ENCODE results near the gene PCNX2.
"Not testable (repeated sequence)": the region's sequence is repeated elsewhere in the genome, so short reads cannot be mapped to it uniquely, and the experiment has no call there.

The PCNX2 gene

DNA sequence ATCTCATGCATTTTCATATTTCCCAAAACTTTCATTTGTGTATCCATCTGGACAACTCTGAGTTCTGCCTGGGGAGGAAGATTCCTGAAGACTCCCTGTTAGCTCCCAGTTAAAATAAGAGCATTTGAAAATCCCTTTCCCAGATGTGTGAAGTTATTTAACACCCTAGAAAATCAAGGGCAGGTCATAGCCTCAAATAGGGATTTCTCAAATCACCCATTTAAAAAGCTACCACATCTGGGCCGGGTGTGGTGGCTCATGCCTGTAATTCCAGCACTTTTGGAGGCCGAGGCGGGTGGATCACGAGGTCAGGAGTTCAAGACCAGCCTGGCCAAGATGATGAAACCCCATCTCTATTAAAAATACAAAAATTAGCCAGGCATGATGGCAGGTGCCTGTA lies 214.7 kb downstream of the PCNX2 start:
- in situ Hi-C loops (cut with MboI; ENCODE audit: low sequenced_read_pairs) = not testable (repeated sequence)

DNA sequence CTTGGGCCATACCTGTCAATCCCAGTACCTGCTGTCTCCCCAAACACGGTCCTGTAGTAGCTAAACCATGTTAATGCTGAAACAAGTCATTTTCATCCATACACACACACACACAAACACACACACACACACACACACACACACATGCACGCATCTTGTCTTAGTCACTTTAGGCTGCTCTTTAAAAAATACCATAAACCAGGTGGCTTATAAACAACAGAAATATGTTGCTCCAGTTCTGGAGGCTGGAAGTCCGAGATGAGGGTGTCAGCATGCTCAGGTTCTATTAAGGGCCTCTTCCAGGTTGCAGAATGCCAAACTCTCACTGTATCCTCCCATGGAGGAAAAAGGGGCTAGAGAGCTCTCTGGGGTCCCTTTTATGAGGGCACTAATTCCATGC lies 215.2 kb downstream of the PCNX2 start:
- in situ Hi-C loops (cut with MboI; ENCODE audit: low sequenced_read_pairs) = no loop called here

DNA sequence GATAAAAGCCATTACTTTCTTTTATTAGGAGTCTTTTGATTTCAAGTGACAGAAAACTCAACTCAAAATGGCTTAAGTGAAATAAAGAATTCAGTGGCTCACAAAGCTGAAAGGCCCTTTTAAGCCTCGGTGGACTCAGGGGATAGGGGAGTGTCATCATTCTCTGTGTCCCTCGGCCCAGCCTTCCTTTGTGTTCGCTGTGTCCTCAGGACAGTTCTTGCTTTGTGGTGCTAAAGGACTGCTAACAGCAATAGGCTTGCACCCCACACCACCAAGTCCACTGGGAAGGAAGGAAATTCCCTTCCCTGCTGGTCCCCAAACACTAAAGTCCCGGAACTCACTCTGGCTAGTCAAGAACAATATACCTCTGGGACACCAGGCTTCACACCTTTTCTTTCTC lies 216.0 kb downstream of the PCNX2 start:
- in situ Hi-C loops (cut with MboI; ENCODE audit: low sequenced_read_pairs) = no loop called here

DNA sequence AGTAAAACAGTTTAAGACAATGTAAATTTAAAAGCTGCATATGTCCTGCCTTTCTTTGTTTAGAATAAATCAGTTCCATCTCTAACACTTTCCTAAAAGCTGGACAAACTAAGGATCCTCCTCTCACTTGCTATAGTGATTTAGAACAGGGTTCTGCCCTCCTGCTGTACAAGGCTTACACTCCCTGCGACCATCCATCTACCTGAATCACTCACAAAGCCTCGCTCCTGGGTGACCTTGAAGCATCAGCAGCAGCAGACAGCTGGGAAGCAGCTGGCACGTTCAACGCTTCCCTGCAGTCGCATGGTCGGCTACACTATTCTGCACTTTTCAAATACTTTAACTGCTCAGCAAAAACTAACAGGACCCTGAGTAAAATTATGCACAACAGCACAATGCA lies 217.1 kb downstream of the PCNX2 start:
- in situ Hi-C loops (cut with MboI; ENCODE audit: low sequenced_read_pairs) = no loop called here

DNA sequence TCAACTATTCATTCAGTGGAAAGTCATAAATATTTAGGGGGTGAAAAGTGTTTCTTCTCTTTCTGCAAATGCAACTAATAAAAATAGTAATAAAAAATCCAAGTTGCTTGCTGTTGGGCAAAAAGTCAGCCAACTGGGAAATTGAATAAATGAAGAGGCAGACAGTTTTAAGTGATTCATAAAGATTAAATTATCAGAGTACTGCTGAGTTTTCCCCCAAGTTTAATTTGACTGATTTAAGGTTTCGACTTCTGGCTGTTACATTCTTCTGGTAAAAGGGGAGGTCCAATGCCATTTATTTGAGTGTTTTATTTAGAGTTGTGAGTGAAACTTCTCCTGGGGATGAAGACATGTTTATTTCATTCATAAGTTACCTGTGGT lies 219.6 kb downstream of the PCNX2 start:
- in situ Hi-C loops (cut with MboI; ENCODE audit: low sequenced_read_pairs) = no loop called here

DNA sequence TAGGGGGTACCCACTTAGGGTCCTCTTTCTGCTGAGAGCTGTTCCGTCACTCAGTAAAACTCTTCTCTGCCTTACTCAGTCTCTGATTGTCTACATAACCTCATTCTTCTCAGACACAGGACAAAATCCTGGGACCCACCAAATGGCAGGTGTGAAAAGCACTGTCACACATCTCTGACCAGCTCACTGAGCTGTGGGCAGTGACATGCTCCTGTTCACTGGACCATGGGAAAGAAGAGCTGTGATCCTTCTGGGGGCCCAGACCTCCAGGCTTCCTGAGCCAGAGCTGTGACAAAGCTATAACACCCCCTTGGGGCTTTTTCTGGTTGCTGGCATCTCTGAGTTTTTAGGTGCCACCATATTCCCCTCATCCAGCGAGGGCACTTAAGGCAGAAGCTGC lies 229.4 kb downstream of the PCNX2 start:
- in situ Hi-C loops (cut with MboI; ENCODE audit: low sequenced_read_pairs) = no loop called here

DNA sequence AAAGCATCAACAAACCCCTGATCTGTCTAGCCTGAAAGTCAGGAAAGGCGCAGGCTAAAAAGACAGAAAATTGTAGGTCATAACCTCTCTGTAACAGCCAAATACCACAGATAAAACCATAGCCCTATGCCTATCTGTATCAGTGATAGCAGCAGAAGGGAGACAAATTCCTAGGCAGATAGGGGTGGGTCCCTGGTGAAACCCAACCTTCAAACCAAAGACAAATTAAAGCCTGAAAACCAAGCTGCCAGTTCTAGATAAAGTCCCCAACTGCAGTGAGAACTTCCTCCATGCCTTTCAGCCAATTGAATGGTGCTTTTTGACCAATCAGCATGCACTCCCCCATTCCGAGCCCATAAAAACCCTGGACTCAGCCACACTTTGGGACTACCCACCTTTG lies 229.8 kb downstream of the PCNX2 start:
- in situ Hi-C loops (cut with MboI; ENCODE audit: low sequenced_read_pairs) = no loop called here

DNA sequence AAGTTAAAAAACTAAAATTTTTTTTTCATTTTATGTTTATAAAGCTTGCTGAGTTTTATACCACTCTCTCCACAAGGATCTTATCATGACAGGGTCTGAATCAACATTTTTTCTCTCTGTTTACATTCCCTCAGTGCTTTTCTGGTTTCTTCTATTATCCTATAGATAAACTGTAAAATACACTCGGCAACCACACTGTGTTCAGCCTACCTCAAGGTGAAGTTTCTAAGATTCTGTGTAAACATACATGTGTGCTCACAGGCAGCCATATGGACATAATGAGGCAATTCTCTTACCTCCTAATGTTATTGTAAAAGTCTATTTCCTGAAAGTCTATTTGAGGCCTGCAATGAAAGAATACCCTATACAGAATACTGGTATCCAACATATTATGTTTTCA lies 230.5 kb downstream of the PCNX2 start:
- in situ Hi-C loops (cut with MboI; ENCODE audit: low sequenced_read_pairs) = no loop called here

DNA sequence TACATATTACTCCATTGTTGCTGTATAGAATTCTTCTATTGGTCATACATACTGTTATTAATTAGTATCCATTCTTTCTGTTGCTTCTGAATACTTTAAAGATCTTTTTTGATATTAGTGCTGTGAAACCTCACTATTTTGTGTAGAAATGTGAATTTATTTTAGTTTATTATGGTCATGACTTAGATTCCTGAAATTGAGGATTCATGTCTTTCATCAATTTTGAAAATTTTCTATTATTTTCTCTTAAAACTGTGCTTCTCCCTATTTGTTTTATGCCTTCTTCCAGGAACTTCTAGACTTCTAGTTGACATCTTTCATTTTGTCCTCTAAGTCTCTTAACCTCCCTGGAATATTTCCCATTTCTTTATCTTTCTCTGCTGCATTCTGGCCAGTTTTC lies 232.1 kb downstream of the PCNX2 start:
- in situ Hi-C loops (cut with MboI; ENCODE audit: low sequenced_read_pairs) = no loop called here

DNA sequence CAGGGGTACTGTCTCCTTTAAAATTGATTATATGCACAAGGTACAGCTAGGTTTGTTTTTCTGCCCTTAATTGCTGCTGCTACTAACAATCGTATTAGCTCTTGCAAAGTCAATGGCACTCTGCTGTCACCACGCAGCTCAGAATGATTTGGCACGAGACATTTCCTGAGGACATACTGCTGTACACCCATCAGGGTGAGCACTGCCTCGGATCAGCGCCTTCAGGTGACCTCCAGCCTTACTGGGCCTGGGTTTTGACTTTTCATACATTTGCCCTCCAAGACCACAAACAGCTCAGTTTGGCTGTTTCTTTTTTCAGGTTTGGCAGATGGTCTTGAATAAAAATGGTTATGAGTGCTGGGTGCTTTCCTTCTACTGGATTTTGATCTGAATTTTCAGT lies 234.3 kb downstream of the PCNX2 start:
- in situ Hi-C loops (cut with MboI; ENCODE audit: low sequenced_read_pairs) = no loop called here

DNA sequence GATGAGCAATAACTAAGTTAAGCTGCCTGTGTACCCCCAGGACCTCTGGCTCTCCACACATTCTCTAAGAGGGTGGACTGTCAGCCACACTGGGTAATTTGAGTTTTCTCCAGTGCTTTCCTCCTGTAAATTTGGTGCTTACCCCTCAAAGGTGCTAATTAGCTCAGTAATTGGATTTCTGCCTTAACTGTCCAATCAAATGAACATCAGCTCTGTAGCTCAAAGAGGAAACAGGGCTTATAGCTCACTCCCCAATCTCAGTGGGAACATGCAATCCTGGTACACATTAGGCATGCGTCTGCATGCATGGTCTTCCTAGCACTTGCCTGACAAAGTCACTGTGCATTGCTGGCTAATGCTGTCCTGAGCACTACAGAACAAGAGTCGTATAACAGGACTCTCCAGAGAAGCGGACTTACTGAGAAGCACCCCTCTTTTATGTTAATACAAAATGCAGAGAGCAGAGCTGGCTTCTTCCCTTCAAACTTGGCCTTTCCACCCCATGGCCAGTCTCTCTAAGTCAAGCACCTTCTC lies 235.0 kb downstream of the PCNX2 start:
- in situ Hi-C loops (cut with MboI; ENCODE audit: low sequenced_read_pairs) = no loop called here

DNA sequence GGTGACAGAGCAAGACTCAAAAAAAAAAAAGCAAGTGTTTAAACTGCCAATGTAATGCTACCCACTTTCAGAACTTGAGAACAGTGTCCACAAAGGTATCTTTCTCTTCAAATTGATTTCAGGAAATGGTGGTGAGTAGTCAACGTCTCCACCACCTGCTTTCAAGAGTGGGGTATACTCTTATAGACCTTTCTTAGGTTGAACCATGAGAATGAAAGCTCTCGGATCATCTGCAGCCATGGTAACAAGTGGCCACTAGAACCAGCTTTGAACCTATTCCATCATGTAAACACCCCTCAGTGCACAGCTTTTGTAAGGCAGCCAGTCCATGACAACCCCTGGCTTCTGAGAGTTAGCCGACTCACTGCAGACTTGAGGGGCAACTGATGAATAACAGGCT lies 237.7 kb downstream of the PCNX2 start:
- in situ Hi-C loops (cut with MboI; ENCODE audit: low sequenced_read_pairs) = no loop called here

DNA sequence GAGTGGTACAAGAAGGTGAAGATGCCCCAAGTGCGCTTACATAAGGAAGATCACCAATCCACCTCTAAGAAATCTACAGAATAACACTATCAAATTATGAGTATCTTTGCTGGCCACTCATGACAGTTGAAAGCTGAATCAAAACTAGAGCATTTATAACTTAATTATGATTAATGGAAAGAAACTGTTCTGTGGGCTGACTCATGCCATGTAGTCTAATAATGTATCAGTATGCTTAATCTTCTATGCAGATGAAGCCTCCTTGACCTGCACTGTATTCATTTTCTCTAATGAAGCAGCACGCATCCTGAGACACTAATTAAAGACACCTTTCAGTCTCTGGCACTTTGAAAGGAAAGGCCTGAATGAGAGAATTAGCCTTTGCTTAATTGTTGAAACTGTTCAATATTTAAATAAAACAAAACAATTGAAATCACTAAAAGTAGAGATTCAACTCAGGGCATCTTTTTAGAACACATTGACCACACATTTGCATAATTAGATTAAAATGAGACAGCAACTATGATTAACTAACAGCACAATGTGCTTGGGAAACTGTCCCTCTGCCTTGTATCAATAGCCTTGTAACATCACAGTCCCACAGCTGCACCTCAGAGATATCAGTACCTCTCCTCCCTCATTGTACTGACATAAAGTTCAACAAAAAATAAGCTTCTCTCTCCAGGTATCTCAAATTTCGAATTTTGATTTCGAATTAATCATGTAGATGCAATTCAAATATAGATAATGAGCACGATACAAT lies 239.5 kb downstream of the PCNX2 start:
- in situ Hi-C loops (cut with MboI; ENCODE audit: low sequenced_read_pairs) = no loop called here

DNA sequence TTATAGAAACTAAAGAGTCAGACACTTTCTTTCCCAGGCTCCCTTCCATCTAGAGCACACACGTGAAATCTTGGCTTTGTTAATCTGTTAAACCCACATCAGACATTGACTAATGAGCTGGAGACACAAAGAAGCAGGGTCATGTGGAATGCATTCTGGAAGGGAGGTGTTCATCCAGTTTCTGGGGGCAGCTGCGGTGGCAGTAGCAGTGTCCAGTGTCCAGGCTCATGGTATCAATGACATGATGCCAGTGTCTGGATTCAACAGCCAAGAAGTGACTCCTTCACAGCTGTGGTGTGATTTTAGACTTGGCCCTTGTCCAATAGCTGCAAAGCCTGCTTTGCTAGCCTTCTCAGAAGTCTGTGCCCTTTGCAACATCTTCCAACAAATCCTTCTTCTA lies 249.9 kb downstream of the PCNX2 start:
- in situ Hi-C loops (cut with MboI; ENCODE audit: low sequenced_read_pairs) = no loop called here

DNA sequence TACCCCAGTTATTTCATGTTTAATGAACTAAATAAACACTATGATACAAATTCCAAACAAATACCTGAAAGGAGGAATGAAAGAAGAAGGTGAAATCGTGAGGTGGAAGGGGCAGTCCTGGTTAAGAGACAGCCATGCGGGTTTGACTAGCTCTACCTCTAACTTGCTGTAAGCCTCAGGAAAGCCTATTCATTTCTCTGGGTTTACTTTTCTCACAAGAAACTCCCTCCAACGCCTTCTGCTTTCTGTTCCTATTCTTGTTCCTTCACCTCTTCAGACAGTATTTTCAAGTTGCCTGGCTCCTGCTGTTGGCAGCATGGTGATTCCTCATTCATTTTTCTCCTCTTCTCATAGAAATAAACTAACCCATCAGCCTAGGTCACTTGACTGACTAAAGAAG lies 252.7 kb downstream of the PCNX2 start:
- in situ Hi-C loops (cut with MboI; ENCODE audit: low sequenced_read_pairs) = no loop called here

DNA sequence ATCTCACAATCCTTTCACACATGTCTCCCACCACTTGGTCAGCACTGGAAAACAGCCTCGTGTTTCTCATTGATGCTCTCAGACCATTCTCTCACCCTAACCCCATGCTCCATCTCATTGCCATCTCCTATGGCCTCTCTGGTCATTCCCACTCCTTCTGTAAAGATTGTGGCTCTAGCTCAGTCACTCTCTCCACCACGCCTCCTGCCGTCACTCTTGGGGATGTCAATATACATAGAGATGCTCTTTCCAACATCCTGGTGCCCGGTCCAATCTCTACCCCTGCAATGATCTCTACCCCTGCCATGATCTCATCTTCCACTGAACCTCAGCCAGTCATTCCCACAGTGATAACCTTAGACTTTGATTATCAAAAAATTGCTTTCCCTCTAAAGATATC lies 255.0 kb downstream of the PCNX2 start:
- in situ Hi-C loops (cut with MboI; ENCODE audit: low sequenced_read_pairs) = no loop called here

DNA sequence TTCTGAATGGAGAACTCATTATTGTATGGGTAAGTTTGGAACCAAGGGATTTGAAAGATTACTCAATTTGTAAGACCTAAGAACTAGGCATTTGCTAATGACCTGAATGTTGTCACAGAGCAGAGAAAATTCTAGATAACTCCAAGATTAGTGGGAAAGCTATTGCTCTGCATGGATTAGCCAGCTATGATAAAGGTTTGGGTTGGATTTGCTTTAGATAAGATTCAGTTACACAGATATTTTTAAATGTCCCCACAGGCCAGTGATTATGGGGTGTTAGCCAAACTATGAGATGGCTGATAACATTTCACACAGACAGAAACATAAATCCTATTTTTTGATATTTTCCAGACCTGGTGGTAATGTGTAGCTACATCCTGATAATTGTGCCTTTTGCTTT lies 256.9 kb downstream of the PCNX2 start:
- in situ Hi-C loops (cut with MboI; ENCODE audit: low sequenced_read_pairs) = no loop called here

DNA sequence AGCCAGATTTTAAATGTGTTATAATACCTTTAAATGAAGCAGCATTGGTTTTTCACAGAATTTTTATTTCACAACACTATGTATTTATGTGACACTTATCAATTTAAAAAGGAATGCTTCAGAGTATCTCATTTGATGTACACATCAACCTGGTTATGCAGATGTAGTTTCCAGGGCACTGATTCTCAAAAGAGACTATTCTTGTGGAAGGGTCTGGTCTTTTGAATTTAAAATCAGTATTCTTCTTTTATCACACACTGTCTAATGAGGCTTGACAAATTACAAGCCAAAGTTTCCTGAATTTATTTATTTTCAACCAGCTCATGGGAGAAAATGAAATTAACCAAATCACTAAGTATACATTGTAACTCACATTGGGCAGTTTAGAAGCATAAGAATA lies 257.7 kb downstream of the PCNX2 start:
- in situ Hi-C loops (cut with MboI; ENCODE audit: low sequenced_read_pairs) = no loop called here

DNA sequence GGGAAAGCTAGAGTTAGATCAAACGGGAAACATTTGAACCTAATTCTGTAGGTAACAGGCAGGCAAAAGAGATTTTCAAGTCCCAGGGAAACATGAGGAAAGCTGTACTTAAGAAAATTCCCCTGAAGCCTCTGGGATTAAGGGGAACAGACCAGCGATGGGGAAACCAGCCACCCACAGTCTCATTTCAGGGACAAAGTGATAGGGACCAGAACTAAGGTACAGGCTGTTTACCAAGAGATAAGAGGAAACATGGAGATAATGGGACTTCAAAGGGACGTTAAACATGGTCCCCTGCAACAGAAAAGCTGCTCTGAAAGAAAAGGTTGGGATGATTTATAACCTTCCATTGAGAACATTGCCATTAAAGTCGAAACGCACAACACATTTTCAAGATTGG lies 260.7 kb downstream of the PCNX2 start:
- in situ Hi-C loops (cut with MboI; ENCODE audit: low sequenced_read_pairs) = no loop called here

DNA sequence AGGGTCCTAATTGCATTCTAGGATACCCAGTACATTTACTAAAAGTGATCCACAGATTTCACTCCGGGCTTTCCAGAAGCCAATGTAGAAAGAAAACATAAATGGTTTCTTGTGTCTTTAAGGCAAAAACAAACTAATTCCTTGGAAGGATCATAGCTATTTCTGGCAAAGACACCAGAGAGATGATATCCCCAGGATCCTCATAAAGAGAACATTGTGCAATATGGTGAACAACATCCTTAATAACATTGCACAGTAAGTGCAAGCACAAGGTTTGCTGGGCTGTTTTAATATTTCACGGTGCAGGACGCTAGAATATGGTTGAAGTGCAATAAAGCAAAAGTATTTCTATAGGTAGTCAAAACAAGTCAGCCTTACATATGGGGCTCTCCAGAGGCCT lies 262.2 kb downstream of the PCNX2 start:
- in situ Hi-C loops (cut with MboI; ENCODE audit: low sequenced_read_pairs) = no loop called here

DNA sequence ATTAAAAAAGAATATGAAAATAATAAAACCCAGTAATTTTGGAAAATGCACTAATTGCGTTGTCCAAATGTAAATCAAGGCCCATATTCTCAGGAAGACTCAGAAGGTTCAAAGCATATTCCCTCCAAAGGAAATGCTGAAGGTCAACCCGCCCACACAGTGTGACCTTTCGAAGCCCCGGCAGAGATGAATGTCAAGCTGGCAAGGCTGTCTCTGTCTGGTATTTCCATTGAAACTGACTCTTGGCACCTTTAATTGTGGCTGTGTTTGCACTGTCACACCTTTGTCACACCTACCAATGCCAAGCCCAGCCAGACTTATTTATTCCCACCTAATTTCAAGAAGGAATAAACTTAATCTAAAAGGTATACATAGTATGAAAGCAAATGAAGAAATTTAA lies 262.6 kb downstream of the PCNX2 start:
- in situ Hi-C loops (cut with MboI; ENCODE audit: low sequenced_read_pairs) = no loop called here

DNA sequence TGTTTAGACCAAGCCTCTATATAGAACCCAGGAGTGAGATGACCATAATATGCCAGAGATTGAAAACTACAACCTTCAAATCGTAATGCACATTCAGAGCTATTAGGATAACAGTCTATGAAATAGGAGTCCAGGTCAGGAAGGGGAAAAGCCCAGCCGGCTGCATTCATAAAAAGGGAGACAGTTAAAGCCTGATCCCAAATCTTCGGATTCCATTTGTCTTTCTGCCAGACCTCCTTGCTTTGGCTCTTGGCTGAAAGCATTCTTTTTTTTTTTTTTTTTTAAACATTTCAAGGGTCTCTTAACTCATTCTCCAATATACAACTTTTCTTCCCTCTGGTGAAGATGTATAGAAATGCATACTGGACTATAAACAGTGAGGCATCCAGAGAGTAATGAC lies 264.0 kb downstream of the PCNX2 start:
- in situ Hi-C loops (cut with MboI; ENCODE audit: low sequenced_read_pairs) = no loop called here

DNA sequence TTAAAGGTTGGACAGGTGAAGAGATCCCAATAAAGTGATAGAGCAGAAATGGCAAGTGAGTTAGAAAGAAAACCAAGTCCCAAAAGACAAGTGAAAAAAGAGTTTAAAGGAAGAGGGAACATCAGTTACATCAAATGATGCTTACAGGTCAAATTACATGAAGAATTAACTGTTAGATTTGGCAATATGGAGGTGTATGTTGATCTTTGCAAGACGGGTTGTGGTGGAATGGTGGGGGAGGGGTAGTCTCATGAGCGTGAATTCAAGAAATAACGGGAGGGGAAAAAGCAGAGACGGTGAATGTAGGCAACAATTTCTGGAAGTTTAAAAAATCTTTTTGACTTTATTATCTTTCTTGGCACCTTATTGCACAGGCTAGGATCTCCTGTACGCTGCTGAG lies 268.5 kb downstream of the PCNX2 start:
- in situ Hi-C loops (cut with MboI; ENCODE audit: low sequenced_read_pairs) = no loop called here
